Body of pancreas (tissue), 4 donors: Measurements from ENCODE around the gene RRM2.

ENCODE experiments used
- POLR2A ChIP-seq, 3 donors: fragments of 450-650 bp; IDR thresholded peaks; one replicate each; pipeline ENCODE4 v1.6.1; 2016; ENCODE audit warnings: antibody characterized with exemption in 3 of 3, mild to moderate bottlenecking in 2 of 3
- TF ChIP-seq, protein P1 (sequence below), 7 experiments: fragments of 450-650 bp in 4 of 7; fragments of 200-600 bp in 3 of 7; sonication (generic) in 3 of 7; IDR thresholded peaks; one replicate each; pipeline ENCODE4 v1.5.1; 2016 to 2019; ENCODE audit warnings: antibody characterized with exemption in 7 of 7

DNA sequence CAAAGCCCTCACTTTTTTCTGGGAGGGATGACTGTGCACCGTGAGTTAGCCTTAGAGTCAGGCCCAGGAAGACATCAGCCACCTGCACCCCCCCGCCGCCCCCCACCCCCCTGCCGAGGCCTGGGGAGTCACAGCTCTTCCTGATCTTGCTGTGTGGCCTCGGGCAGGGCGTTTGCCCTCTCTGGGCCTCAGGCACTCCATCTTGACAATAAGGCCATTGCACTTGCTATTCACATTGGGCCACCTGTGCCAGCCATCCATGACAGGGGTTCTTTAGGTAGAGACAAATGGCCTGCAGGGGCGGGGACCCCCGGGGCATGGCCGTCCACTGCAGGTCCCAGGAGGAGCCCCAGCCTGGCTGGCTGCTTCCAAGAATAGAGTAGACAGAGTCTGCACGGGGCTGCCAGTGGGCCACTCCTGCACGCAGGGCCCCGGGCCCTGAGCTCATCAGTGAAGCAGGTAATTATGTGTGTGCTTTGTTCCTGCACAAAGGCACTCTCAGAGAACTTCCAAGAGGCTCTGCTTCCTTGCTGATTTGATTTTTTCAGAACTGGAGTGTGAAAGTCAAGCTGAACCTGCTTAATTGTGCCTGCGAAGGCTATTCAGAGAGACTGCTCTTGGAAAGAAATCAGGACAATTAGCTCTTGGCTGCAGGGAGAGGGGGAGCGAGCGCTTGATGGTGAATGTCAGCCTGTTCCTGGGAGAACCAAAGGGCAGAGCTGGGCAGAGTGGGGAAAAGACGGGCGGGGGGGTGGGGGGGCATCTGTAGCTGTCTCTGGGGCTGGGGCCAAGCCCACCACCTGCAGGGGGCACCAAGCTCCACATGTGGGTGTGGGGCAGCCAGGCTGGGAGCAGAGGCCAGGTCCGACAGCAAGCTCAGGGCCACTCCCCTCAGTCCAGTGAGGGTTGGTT, 40.3 kb downstream of the RRM2 start:
- TF ChIP-seq, protein P1, sequence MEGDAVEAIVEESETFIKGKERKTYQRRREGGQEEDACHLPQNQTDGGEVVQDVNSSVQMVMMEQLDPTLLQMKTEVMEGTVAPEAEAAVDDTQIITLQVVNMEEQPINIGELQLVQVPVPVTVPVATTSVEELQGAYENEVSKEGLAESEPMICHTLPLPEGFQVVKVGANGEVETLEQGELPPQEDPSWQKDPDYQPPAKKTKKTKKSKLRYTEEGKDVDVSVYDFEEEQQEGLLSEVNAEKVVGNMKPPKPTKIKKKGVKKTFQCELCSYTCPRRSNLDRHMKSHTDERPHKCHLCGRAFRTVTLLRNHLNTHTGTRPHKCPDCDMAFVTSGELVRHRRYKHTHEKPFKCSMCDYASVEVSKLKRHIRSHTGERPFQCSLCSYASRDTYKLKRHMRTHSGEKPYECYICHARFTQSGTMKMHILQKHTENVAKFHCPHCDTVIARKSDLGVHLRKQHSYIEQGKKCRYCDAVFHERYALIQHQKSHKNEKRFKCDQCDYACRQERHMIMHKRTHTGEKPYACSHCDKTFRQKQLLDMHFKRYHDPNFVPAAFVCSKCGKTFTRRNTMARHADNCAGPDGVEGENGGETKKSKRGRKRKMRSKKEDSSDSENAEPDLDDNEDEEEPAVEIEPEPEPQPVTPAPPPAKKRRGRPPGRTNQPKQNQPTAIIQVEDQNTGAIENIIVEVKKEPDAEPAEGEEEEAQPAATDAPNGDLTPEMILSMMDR (IDR thresholded peaks at IDR 0.05), result peak in 1 of 7 experiments; percentile 10
- no peak for TF ChIP-seq POLR2A (IDR thresholded peaks at IDR 0.05)
